Measurements from ENCODE around the gene NPHP4. TPM values are rescaled to one million over a fixed set of nuclear protein-coding genes. Genes with fewer than 3 reads are reported as not detected.
"Not testable (repeated sequence)": the region's sequence is repeated elsewhere in the genome, so short reads cannot be mapped to it uniquely, and the experiment has no call there.

The NPHP4 gene
- total RNA-seq, 2 experiments from 2014 or later, result 18.1 to 19.1 TPM

DNA sequence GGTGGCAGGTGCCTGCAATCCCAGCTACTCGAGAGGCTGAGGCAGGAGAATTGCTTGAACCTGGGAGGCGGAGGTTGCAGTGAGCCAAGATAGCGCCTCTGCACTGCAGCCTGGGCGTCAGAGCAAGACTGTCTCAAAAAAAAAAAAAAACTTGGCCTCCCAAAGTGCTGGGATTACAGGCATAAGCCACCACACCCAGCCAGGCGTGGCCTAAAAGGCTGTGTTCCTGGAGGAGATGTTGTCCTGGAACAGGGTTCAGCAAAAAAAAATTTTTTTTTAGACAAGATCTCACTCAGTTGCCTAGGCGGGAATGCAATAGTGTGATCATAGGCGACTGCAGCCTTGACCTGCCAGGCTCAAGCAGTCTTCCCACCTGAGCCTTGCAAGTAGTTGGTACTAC lies 25.4 kb upstream of the NPHP4 start:
- CTCF ChIA-PET, H3K27ac Mint-ChIP-seq, H3K27me3 Mint-ChIP-seq, H3K9me3 Mint-ChIP-seq, H3K4me3 Mint-ChIP-seq, H3K4me1 Mint-ChIP-seq, DNase-seq: not testable (repeated sequence)
- POLR2A ChIA-PET, result interaction anchor here (0.7 to 1.3 kb wide), 2 partner anchors 15 to 25 kb away, joined by 4 to 5 read pairs; partner anchors contain the start of gene NPHP4
- H3K36me3 Mint-ChIP-seq (ENCODE audit: low read depth), result peaks cover 52% of the 10 kb centered on the region

DNA sequence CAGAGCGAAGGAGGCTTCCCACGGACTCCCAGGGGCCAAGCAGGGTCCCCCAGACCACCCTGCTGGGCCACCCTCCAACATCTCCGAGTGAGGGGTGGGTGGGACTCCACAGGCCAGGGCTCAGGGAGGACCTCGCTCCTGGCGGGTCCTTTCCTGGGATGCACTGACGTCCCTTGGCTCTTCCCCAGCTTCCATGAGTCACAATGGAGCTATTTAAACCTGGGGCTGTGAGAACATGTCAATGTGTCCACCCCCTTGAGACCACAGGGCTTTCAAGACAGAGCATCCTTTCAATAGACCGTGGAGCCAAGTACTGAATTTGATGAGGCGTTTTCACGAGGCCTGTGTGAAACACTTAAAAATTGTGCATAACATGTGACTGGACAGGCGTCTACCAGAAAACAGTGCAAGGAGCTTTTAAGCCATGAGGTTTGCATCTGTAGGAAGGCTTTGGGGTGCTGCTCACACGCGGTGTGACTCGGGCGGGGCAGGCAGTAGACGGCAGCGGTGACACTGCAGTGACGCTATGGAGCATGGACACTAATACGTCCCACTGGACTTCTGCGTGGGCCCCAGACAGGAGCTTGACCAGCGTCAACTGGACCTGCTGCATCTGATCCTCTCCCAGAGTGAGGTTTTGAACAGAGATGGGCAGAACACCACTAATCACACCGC lies 24.1 kb upstream of the NPHP4 start:
- DNase-seq, result no peak
- no peak overlapping the region for H3K4me3 Mint-ChIP-seq
- CTCF ChIA-PET, result no interaction called here
- peaks cover 9% of the 10 kb centered on the region for H3K4me1 Mint-ChIP-seq
- no peaks in the 10 kb centered on the region for H3K27me3 Mint-ChIP-seq
- H3K27ac Mint-ChIP-seq, result no peak overlapping the region
- no peaks in the 10 kb centered on the region for H3K9me3 Mint-ChIP-seq
- peaks cover 40% of the 10 kb centered on the region for H3K36me3 Mint-ChIP-seq (ENCODE audit: low read depth)
- POLR2A ChIA-PET, result no interaction called here

GRCh38 chr1:6014130-6014999 lies 22.1 kb upstream of the NPHP4 start:
- Mint-ChIP-seq H3K27ac (peak overlapping the region; percentile 58), H3K9me3 (no peaks in the 10 kb centered on the region), H3K36me3 (ENCODE audit: low read depth) (peaks cover 30% of the 10 kb centered on the region), H3K27me3 (no peaks in the 10 kb centered on the region), H3K4me3 (no peak overlapping the region), H3K4me1 (peaks cover 14% of the 10 kb centered on the region)
- POLR2A ChIA-PET, result no interaction called here
- DNase-seq, result no peak
- CTCF ChIA-PET, result no interaction called here

DNA sequence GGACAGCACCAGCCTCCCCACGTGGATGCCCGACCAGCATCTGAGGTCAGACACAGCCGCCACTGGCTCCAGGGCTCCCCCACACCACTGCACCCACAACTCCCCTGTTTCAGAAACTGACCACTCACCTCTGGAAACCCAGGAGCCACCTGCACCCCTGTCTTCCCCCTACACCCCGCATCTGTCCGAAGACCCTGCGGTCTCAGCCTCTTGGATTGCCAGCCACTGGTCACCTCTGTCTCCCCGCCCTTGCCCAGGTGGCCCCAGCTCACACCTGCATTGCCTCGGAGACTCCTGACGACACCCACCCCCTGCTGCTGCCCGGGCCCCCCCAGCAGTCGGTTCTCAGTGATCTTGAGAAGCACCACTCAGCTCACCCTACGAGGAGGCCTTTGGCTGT lies 21.3 kb upstream of the NPHP4 start:
- POLR2A ChIA-PET, result no interaction called here
- H3K27ac Mint-ChIP-seq, result no peak overlapping the region
- H3K27me3 Mint-ChIP-seq, result no peaks in the 10 kb centered on the region
- CTCF ChIA-PET, result no interaction called here
- no peak overlapping the region for H3K4me3 Mint-ChIP-seq
- peaks cover 14% of the 10 kb centered on the region for H3K4me1 Mint-ChIP-seq
- H3K36me3 Mint-ChIP-seq (ENCODE audit: low read depth), result peaks cover 30% of the 10 kb centered on the region
- no peaks in the 10 kb centered on the region for H3K9me3 Mint-ChIP-seq
- DNase-seq, result no peak

DNA sequence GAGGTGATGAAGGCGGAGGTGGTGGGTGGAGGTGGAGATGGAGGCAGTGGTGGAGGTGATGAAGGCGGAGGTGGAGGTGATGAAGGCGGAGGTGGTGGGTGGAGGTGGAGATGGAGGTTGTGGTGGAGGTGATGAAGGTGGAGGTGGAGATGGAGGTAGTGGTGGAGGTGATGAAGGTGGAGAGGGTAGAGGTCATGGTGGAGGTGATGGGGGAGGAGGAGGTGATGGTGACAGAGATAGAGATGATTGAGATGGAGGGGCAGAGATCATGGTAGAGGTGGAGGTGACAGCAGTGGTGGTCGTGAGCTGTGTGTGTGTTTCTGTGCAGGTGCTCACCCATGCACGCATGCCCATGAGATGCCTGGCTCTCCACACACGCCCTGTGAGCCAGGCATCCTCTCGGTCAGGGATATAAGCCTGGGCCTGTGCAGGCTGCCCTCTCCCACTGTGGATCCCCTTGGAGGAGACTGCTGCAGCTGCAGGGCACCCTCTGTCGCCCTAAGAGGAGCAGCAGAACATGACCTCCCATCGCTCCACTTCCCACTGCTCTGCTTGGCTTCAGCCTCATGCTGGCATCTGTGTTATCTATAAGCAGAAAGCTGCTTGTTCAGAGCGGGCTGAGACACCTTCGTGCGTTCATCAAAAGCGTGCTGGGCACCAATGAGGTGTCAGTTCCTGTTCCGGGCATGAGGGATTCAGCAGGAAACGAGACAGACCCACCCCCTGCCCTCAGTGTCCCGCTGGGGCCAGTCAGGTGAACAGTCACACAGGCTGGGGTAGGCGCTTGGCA lies 20.5 kb upstream of the NPHP4 start:
- POLR2A ChIA-PET, result no interaction called here
- Mint-ChIP-seq H3K9me3 (no peaks in the 10 kb centered on the region), H3K27ac (no peak overlapping the region), H3K36me3 (ENCODE audit: low read depth) (peaks cover 30% of the 10 kb centered on the region), H3K4me1 (peaks cover 14% of the 10 kb centered on the region), H3K27me3 (no peaks in the 10 kb centered on the region), H3K4me3 (no peak overlapping the region)
- no peak for DNase-seq
- CTCF ChIA-PET, result no interaction called here

DNA sequence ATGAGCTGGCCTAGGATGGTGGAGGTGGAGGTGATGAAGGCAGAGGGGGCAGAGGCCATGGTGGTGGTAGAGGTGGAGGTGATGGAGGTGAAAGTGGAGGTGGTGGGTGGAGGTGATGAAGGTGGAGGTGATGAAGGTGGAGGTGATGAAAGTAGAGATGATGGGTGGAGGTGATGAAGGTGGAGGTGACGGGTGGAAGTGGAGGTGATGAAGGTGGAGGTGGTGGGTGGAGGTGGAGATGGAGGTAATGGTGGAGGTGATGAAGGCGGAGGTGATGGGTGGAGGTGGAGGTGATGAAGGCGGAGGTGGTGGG lies 19.7 kb upstream of the NPHP4 start:
- Mint-ChIP-seq H3K4me1 (peaks cover 18% of the 10 kb centered on the region), H3K4me3 (no peak overlapping the region), H3K36me3 (ENCODE audit: low read depth) (peaks cover 28% of the 10 kb centered on the region), H3K27me3 (no peaks in the 10 kb centered on the region), H3K27ac (no peak overlapping the region), H3K9me3 (no peaks in the 10 kb centered on the region)
- DNase-seq, result no peak
- ChIA-PET POLR2A (interaction anchor here (1.3 kb wide), 1 partner anchor 18 kb away, joined by 4 read pairs; no protein-coding TSS in a partner anchor), CTCF (no interaction called here)

GRCh38 chr1:6011161-6011945 lies 19.1 kb upstream of the NPHP4 start:
- H3K4me3 Mint-ChIP-seq, result no peak overlapping the region
- CTCF ChIA-PET, result interaction anchor here (2.1 kb wide), 1 partner anchor 15 kb away, joined by 6 read pairs; no protein-coding TSS in a partner anchor
- POLR2A ChIA-PET, result interaction anchor here (1.3 kb wide), 1 partner anchor 17 kb away, joined by 4 read pairs; no protein-coding TSS in a partner anchor
- H3K36me3 Mint-ChIP-seq (ENCODE audit: low read depth), result peaks cover 23% of the 10 kb centered on the region
- H3K27ac Mint-ChIP-seq, result peak overlapping the region; percentile 52
- H3K9me3 Mint-ChIP-seq, result no peaks in the 10 kb centered on the region
- no peak for DNase-seq
- no peaks in the 10 kb centered on the region for H3K27me3 Mint-ChIP-seq
- H3K4me1 Mint-ChIP-seq, result peaks cover 21% of the 10 kb centered on the region

DNA sequence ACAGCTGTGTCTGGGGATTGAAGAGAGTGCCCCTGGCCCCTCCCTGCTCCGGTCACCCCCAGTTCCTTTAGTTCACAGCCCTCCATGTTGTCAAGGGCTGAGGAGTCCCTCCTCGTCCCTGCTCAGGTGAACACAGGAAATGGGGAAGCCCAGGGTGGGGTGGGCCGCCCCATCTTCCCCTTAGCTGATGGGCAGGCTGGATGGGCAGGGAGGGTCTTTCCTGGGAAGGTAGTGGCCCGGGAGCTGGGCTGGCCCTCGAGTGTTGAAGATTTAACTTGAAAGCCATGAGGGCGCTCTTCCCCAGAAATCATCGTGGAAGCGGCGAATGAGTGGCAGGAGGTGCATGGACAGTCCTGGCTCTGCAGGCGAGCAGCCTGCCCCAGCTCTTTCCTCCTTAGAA lies 18.3 kb upstream of the NPHP4 start:
- CTCF ChIA-PET, result interaction anchor here (2.1 kb wide), 1 partner anchor 16 kb away, joined by 6 read pairs; no protein-coding TSS in a partner anchor

DNA sequence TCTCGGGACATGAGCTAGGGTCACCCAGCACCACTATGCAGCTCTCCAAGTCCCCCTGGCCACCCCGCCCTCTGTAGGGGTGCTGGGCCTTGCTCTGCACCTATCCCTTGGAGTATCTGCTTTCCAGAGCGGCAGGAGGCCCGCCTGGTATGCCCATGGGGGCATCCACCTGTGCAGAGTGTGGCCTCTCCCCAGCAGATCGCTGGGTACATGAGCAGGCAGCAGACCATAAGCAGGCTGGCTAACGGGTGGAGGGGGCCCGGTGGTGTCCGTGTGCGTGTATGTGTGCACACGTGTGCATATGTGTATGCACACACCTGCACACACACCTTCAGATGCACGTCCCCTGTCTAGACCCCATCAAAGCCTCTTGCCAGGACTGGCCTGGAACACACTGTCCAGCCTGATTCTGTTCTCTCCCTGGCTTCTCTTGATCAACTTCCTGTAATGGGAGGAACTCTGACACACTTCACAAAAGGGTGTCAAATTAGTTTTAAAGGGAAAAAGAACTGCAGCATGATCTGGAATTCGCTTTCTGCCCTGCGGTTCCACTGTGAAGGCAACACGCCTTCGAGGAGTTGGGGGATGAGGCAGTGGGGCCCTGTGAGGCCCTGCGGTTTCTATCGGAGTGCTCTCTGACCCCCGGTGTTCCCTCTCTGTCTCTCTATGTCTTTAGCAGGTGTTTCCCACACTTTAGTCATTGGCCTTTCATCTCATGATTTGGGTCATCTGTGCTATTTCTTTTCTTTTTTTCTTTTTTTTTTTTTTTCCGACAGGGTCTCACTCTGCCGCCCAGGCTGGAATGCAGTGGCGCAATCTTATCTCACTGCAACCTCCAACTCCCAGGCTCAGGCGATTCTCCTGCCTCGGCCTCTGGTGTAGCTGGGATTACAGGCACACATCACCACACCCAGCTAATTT lies 17.2 kb upstream of the NPHP4 start:
- Mint-ChIP-seq H3K9me3 (no peaks in the 10 kb centered on the region), H3K36me3 (ENCODE audit: low read depth) (peaks cover 14% of the 10 kb centered on the region), H3K4me3 (no peak overlapping the region), H3K4me1 (peaks cover 23% of the 10 kb centered on the region), H3K27me3 (no peaks in the 10 kb centered on the region), H3K27ac (no peak overlapping the region)
- no peak for DNase-seq
- POLR2A ChIA-PET, result no interaction called here
- CTCF ChIA-PET, result interaction anchor here (2.1 kb wide), 1 partner anchor 17 kb away, joined by 6 read pairs; no protein-coding TSS in a partner anchor

More for the DNA sequence above, 18.3 kb upstream of the NPHP4 start:
- Mint-ChIP-seq H3K4me1 (peaks cover 22% of the 10 kb centered on the region), H3K4me3 (no peak overlapping the region), H3K27ac (no peak overlapping the region), H3K36me3 (ENCODE audit: low read depth) (peaks cover 22% of the 10 kb centered on the region), H3K27me3 (no peaks in the 10 kb centered on the region), H3K9me3 (no peaks in the 10 kb centered on the region)
- DNase-seq, result no peak
- POLR2A ChIA-PET, result no interaction called here

- DNase-seq, result no peak
- H3K36me3 Mint-ChIP-seq (ENCODE audit: low read depth), result peaks cover 9% of the 10 kb centered on the region
- H3K4me3 Mint-ChIP-seq, result no peak overlapping the region
- H3K27me3 Mint-ChIP-seq, result no peaks in the 10 kb centered on the region
- peaks cover 24% of the 10 kb centered on the region for H3K4me1 Mint-ChIP-seq
- no peaks in the 10 kb centered on the region for H3K9me3 Mint-ChIP-seq
- H3K27ac Mint-ChIP-seq, result no peak overlapping the region
- POLR2A ChIA-PET, result no interaction called here
- CTCF ChIA-PET, result no interaction called here
These were observed 16.5 kb upstream of the NPHP4 start for GRCh38 chr1:6008696-6009095.

GRCh38 chr1:6008084-6008415 lies 15.8 kb upstream of the NPHP4 start:
- CTCF ChIA-PET, result no interaction called here

More at GRCh38 chr1:6008084-6008415, 15.8 kb upstream of the NPHP4 start:
- POLR2A ChIA-PET, result no interaction called here
- Mint-ChIP-seq H3K9me3 (no peaks in the 10 kb centered on the region), H3K4me1 (peaks cover 28% of the 10 kb centered on the region), H3K27ac (no peak overlapping the region), H3K27me3 (no peaks in the 10 kb centered on the region), H3K4me3 (no peak overlapping the region), H3K36me3 (ENCODE audit: low read depth) (peaks cover 11% of the 10 kb centered on the region)
- DNase-seq, result no peak

Measured in activated CD4-positive, alpha-beta memory T cell treated with anti-CD3 and anti-CD28 coated beads, Interleukin-2, amount 10 ng/mL, durations not matched to agents 7 days and 5 days (primary cell).